IPS DF 6.9 (cell line): ENCODE measurements around the gene JMJD7.

Experiments
- DNase-seq: peaks from one replicate; pipeline ENCODE4 v3.0.0-alpha.2; 2013; ENCODE audit warnings: low read depth, low spot score
- H3K27ac ChIP-seq: one replicate; pipeline ENCODE4 v1.5.1; 2013; ENCODE audit warnings: low read length, control low read depth
- H3K27me3 ChIP-seq: 2 replicates; pipeline ENCODE4 v1.6.1; 2013; ENCODE audit warnings: mild to moderate bottlenecking, low read length; ENCODE audit not compliant: control insufficient read depth, insufficient read depth
- H3K36me3 ChIP-seq: 2 replicates; pipeline ENCODE4 v1.6.1; 2013; ENCODE audit warnings: low read length; ENCODE audit not compliant: control insufficient read depth, insufficient read depth
- H3K4me1 ChIP-seq: 2 replicates; pipeline ENCODE4 v1.6.1; 2013; ENCODE audit warnings: low read length; ENCODE audit not compliant: control insufficient read depth, insufficient read depth
- H3K4me3 ChIP-seq: 2 replicates; pipeline ENCODE4 v1.5.1; 2013; ENCODE audit warnings: mild to moderate bottlenecking, low read length
- H3K9me3 ChIP-seq: 2 replicates; pipeline ENCODE4 v1.6.1; 2013; ENCODE audit warnings: low read length, inconsistent platforms; ENCODE audit not compliant: control insufficient read depth, insufficient read depth
- WGBS: extraction: QIAGEN DNeasy Blood & Tissue Kit; methylation state at CpG from one replicate; pipeline ENCODE4 v1.1.7; 2013; ENCODE audit warnings: mixed read lengths, missing lambda C conversion rate; ENCODE audit not compliant: insufficient read length, insufficient coverage; 5-methylcytosine and 5-hydroxymethylcytosine counted together

The JMJD7 gene

GRCh38 chr15:41801185-41801584 lies 26.7 kb upstream of the JMJD7 start:
- no CpG with 5 or more reads among the region's 3 CpGs for WGBS
- Histone ChIP-seq H3K36me3 (no peaks in the 10 kb centered on the region), H3K27ac (no peak overlapping the region), H3K4me1 (no peaks in the 10 kb centered on the region), H3K9me3 (no peaks in the 10 kb centered on the region), H3K27me3 (no peaks in the 10 kb centered on the region; the same call in 1 of the 2 replicates), H3K4me3 (no peak overlapping the region)
- no peak for DNase-seq

- Histone ChIP-seq H3K9me3 (no peaks in the 10 kb centered on the region), H3K36me3 (no peaks in the 10 kb centered on the region), H3K4me1 (no peaks in the 10 kb centered on the region), H3K4me3 (no peak overlapping the region), H3K27me3 (no peaks in the 10 kb centered on the region; the same call in 1 of the 2 replicates), H3K27ac (no peak overlapping the region)
- DNase-seq: no peak
- WGBS: no CpG with 5 or more reads among the region's 3 CpGs
These were observed 25.9 kb upstream of the JMJD7 start for GRCh38 chr15:41801850-41802455.

GRCh38 chr15:41804361-41804760 lies 23.5 kb upstream of the JMJD7 start:
- Histone ChIP-seq H3K36me3 (no peaks in the 10 kb centered on the region), H3K4me3 (no peak overlapping the region), H3K27ac (no peak overlapping the region), H3K9me3 (no peaks in the 10 kb centered on the region), H3K4me1 (no peaks in the 10 kb centered on the region), H3K27me3 (no peaks in the 10 kb centered on the region; the same call in 1 of the 2 replicates)
- no peak for DNase-seq
- no CpG with 5 or more reads among the region's 2 CpGs for WGBS

- no peak for DNase-seq
- no peaks in the 10 kb centered on the region; the same call in 1 of the 2 replicates for H3K27me3 ChIP-seq
- WGBS: no CpG with 5 or more reads among the region's 8 CpGs
- H3K9me3 ChIP-seq: no peaks in the 10 kb centered on the region
- H3K27ac ChIP-seq: no peak overlapping the region
- H3K4me1 ChIP-seq: no peaks in the 10 kb centered on the region
- H3K36me3 ChIP-seq: no peaks in the 10 kb centered on the region
- H3K4me3 ChIP-seq: no peak overlapping the region
These were observed 22.8 kb upstream of the JMJD7 start for GRCh38 chr15:41804916-41805666.

GRCh38 chr15:41805711-41806110 lies 22.2 kb upstream of the JMJD7 start:
- no peak for DNase-seq
- no peaks in the 10 kb centered on the region for H3K9me3 ChIP-seq
- no peaks in the 10 kb centered on the region for H3K4me1 ChIP-seq
- H3K36me3 ChIP-seq: no peaks in the 10 kb centered on the region
- H3K27me3 ChIP-seq: no peaks in the 10 kb centered on the region; the same call in 1 of the 2 replicates
- H3K27ac ChIP-seq: no peak overlapping the region
- H3K4me3 ChIP-seq: no peak overlapping the region
- WGBS: no CpG with 5 or more reads among the region's 3 CpGs

GRCh38 chr15:41806291-41807181 lies 21.4 kb upstream of the JMJD7 start:
- H3K4me3 ChIP-seq: no peak overlapping the region
- no CpG with 5 or more reads among the region's 10 CpGs for WGBS
- no peak overlapping the region for H3K27ac ChIP-seq
- H3K27me3 ChIP-seq: no peaks in the 10 kb centered on the region
- no peaks in the 10 kb centered on the region for H3K4me1 ChIP-seq
- no peaks in the 10 kb centered on the region for H3K36me3 ChIP-seq
- no peaks in the 10 kb centered on the region for H3K9me3 ChIP-seq
- DNase-seq: no peak

- DNase-seq: no peak
- Histone ChIP-seq H3K27ac (no peak overlapping the region), H3K4me1 (no peaks in the 10 kb centered on the region), H3K36me3 (no peaks in the 10 kb centered on the region), H3K4me3 (no peak overlapping the region), H3K9me3 (no peaks in the 10 kb centered on the region), H3K27me3 (no peaks in the 10 kb centered on the region)
- no CpG with 5 or more reads among the region's 2 CpGs for WGBS
These were observed 18.8 kb upstream of the JMJD7 start for GRCh38 chr15:41809121-41809520.

GRCh38 chr15:41809526-41810220 lies 18.2 kb upstream of the JMJD7 start:
- no peak overlapping the region for H3K27ac ChIP-seq
- WGBS: no CpG with 5 or more reads among the region's 12 CpGs

GRCh38 chr15:41810651-41811431 lies 17.1 kb upstream of the JMJD7 start:
- WGBS: no CpG with 5 or more reads among the region's 5 CpGs
- H3K27ac ChIP-seq: no peak overlapping the region
- DNase-seq: no peak

More at GRCh38 chr15:41809526-41810220, 18.2 kb upstream of the JMJD7 start:
- no peaks in the 10 kb centered on the region for H3K27me3 ChIP-seq
- no peaks in the 10 kb centered on the region for H3K9me3 ChIP-seq
- H3K36me3 ChIP-seq: no peaks in the 10 kb centered on the region
- no peaks in the 10 kb centered on the region for H3K4me1 ChIP-seq
- H3K4me3 ChIP-seq: no peak overlapping the region
- DNase-seq: no peak

More at GRCh38 chr15:41810651-41811431, 17.1 kb upstream of the JMJD7 start:
- H3K36me3 ChIP-seq: no peaks in the 10 kb centered on the region
- H3K4me3 ChIP-seq: no peak overlapping the region
- no peaks in the 10 kb centered on the region for H3K27me3 ChIP-seq
- H3K4me1 ChIP-seq: no peaks in the 10 kb centered on the region
- H3K9me3 ChIP-seq: no peaks in the 10 kb centered on the region
